CD4-positive, alpha-beta T cell treated with Interleukin-4 for 4 hours (primary cell): ENCODE data around the gene CACNA1C.

Experiments
- DNase-seq: peaks from one replicate; pipeline ENCODE4 v3.0.0-alpha.2; 2020

Gene CACNA1C

GRCh38 chr12:2642176-2642892 lies 589.5 kb downstream of the CACNA1C start:
- DNase-seq = no peak

GRCh38 chr12:2642896-2643425 lies 590.2 kb downstream of the CACNA1C start:
- DNase-seq = no peak

- no peak for DNase-seq
Measured at GRCh38 chr12:2643576-2644135, 590.9 kb downstream of the CACNA1C start.

GRCh38 chr12:2644683-2645405 lies 592.1 kb downstream of the CACNA1C start:
- no peak for DNase-seq

- no peak for DNase-seq
Measured at GRCh38 chr12:2645460-2645859, 592.7 kb downstream of the CACNA1C start.

GRCh38 chr12:2646341-2646740 lies 593.6 kb downstream of the CACNA1C start:
- no peak for DNase-seq

- DNase-seq = no peak
Measured at GRCh38 chr12:2647186-2647585, 594.4 kb downstream of the CACNA1C start.

GRCh38 chr12:2648406-2648805 lies 595.6 kb downstream of the CACNA1C start:
- no peak for DNase-seq

- no peak for DNase-seq
Measured at GRCh38 chr12:2649201-2650030, 596.6 kb downstream of the CACNA1C start.

- no peak for DNase-seq
Measured at GRCh38 chr12:2650261-2651067, 597.7 kb downstream of the CACNA1C start.

GRCh38 chr12:2651068-2651965 lies 598.5 kb downstream of the CACNA1C start:
- no peak for DNase-seq

GRCh38 chr12:2652011-2652400 lies 599.2 kb downstream of the CACNA1C start:
- no peak for DNase-seq

- no peak for DNase-seq
Measured at GRCh38 chr12:2652401-2653081, 599.8 kb downstream of the CACNA1C start.

GRCh38 chr12:2653461-2653965 lies 600.7 kb downstream of the CACNA1C start:
- no peak for DNase-seq

- no peak for DNase-seq
Measured at GRCh38 chr12:2654311-2654710, 601.5 kb downstream of the CACNA1C start.

- DNase-seq = no peak
Measured at GRCh38 chr12:2654741-2655140, 602.0 kb downstream of the CACNA1C start.

GRCh38 chr12:2662524-2662923 lies 609.7 kb downstream of the CACNA1C start:
- no peak for DNase-seq

GRCh38 chr12:2664721-2665577 lies 612.2 kb downstream of the CACNA1C start:
- no peak for DNase-seq

GRCh38 chr12:2666411-2666810 lies 613.6 kb downstream of the CACNA1C start:
- no peak for DNase-seq
